Central memory CD4-positive, alpha-beta T cell (primary cell): ENCODE measurements around the gene NRARP.
A peak's percentile ranks its signal among the peaks of the same experiment; 100 is the strongest.

ENCODE experiments used
- DNase-seq: peaks from one replicate; pipeline ENCODE4 v3.0.0; 2022

The NRARP gene

DNA sequence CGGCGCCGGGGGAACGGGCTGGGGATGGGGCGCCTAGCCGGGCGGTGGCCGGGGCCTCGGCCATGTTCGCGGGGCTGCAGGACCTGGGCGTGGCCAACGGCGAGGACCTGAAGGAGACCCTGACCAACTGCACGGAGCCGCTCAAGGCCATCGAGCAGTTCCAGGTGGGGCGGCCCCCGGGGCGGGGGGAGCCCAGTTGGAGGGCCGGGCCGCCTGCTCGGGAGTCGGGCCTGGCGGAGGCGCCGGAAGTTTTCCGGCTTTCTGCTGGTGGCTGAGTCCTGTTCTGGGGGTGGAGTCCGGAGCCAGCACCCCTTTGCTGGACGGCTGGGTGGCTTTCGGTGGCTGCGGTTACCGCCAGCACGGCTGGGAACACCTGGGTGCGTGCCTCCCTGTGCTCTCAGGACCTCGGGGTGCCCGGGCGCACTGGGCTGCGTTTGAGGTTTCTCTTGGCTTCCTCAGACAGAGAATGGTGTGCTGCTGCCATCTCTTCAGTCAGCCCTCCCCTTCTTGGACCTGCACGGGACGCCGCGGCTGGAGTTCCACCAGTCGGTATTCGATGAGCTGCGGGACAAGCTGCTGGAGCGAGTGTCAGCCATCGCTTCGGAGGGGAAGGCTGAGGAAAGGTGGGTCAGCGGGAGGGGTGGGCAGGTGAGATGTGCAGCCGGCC is 46.5 kb downstream of the NRARP start:
- no peak for DNase-seq

DNA sequence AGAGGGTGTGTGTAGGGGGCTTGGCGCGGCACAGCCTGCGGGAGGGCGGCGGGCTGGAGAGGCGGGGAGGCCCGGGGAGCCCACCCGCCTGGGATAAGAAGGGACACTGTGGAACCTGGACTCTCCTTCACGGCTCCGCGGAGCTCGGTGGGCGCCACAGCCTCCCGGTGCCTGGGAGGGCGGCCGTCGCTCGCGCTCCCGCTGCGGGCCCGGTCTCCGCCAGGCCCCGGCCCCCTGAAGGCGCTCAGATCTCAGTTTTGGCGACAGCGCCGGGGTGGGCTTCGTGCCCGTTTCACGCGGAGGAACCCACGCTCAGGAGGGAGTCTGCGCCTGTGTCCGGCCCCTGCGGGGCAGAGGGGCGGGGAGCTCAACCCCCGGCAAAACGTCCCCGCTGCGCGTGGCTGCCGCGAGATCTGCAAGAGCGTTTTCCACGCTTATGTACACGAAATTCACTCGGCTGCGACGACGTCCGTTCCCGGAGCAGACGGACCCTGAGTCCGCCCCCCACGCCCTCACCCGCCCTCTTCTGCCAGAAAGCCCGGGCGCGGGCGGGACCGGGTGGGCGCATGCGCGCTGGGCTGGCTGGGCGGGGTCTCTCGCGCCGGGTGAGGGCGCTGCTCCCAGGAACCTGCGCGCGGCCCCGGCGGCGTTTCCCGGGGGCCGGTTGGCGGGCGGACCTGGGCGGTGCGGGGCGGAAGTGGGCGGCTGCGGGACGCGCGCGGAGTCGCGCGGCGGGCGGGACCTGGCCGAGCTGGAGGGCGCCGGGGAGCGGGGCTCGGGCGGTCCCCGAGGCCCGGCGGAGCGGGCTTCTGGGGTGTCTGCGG is 47.2 kb downstream of the NRARP start, which contains the start of gene NELFB:
TSS of gene NELFB (plus strand) at position 704 of the 824 bp plus-strand sequence.
- DNase-seq: peak; percentile 94

DNA sequence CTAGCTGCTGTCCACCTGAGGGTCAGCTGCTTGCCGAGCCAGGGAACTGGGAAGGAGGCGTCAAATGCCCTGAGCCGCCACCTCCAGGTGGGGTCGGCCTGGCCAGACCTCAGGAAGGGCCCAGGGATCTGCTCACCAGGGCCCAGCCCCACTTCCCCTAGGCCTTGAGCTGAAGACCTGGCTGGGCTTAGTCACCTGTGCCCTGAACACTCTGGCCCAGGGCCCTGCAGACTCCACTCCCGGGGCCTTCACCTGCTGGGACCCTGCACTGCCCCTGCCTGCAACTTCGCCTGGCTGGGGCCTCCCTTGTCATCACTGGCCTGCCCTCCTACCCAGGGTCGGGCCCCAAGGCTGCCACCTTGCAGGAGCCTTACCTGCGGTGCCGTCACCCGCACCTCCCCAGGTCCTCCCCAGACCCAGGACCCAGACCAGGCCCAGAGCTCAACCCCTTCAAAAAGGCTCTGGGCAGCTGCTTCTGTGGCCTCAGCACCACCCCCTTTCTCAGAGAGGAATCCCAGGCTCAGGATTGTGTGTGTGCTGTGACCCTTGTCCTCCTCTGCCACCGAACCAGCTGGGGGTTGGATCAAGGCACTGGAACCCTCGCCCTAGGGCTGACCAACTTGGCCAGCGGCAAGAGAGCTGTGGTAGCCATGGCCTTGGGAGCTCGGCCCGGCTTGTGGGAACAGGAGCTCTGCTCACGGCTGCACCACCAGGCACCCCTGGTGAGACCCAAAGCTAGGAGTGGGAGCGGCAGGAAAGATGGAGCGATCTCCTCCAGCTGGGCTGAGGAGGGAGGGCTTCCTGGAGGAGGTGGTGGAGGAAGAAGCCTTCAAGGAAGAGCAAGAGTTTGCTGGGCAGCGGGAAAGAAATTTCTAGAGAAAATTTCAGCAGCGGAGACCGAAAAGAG is 48.1 kb downstream of the NRARP start:
- DNase-seq: no peak

DNA sequence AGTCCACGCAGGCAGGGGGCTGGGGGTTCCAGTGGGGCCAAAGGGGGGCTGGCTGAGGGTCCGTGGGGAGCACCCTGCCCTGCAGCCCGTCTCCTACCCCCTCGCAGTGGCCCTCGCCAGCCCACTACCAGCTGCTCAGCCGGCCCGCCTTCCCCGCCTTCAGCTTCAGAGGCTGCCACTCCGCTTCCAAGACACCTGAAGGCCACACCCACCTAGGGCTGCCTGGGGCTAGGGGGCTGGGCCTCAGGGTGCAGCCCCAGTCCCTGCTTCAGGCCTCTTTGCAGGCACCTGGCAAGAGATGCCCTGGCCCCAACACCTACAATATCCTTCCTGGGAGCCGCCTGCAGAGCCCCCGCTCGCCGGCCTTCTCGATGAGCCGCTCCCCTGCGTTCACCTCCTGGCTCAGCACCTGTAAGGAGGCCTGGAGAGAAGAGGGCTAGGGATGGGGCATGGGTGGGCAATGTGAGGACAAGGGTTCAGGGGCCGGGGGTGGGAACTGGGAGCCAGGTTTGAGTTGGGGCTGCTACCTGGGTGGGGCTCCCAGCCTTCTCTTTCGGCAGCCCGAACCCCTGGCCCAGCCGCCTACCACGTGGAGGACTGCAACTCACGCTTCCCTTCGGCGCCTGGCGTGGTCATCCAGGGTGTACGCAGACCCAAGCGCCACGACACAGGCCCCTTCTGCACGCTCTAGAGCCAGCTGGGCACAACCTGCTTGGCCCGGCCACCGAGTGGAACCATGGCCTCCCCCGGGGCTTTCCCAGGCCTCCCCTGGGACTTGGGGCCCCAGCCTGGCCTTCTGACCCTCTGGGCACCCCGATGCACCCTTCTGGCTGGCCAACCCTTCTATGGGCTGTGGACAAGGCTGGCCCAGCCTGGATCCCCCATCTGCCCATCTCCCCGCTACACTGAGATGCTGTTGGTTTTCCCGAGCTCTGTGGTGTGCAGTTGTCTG is 49.2 kb downstream of the NRARP start:
- DNase-seq: no peak

DNA sequence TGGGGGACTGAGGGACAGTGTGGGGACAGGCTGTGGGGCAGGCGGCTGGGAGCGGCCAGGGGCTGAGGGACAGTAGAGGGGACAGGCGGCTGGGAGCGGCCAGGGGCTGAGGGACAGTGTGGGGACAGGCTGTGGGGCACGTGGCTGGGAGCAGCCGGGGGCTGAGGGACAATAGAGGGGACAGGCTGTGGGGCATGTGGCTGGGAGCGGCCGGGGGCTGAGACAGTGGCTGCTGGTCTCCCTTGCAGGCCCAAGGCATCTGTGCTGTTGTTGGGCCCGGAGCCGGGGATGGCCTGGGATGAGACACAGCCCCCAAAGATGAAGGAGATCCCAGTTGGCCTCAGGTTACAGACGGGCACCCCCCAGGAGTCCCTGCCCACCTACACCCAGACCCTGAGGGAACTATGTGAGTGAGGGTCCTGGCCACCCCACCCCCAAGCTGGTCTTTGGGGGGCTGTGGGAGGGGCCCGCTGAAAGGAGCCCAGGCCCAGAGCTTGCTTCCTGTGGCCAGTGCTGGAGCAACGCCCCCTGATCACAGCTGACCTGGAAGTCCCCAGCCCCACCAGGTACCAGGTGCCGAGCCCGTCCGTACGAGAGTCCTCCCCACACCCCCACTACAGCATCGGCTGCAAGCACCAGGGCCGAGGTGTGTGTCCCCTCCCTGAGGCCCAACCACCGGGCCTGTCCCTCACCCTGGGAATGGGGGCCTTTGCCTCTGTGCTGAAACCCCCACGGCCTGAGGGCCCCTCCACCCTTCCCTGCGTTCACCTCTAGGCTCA is 50.4 kb downstream of the NRARP start:
- DNase-seq: no peak

DNA sequence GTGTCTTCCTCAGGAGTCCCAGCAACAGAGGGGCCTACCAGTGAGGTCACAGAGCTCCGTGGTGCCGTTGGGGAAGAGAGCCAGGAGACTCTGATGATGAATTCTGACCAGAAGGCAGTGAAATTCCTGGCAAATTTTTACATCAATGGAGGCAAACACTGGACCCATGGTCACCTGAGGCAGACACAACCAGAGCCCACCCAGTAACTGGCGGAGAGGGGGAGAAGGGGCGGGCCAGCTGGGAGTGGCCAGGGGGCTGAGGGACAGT is 50.9 kb downstream of the NRARP start, which contains the start of gene STPG3:
TSS of gene STPG3 (plus strand) at position 93 of the 268 bp plus-strand sequence. CDS start at position 94, 1 bp downstream.
- no peak for DNase-seq

DNA sequence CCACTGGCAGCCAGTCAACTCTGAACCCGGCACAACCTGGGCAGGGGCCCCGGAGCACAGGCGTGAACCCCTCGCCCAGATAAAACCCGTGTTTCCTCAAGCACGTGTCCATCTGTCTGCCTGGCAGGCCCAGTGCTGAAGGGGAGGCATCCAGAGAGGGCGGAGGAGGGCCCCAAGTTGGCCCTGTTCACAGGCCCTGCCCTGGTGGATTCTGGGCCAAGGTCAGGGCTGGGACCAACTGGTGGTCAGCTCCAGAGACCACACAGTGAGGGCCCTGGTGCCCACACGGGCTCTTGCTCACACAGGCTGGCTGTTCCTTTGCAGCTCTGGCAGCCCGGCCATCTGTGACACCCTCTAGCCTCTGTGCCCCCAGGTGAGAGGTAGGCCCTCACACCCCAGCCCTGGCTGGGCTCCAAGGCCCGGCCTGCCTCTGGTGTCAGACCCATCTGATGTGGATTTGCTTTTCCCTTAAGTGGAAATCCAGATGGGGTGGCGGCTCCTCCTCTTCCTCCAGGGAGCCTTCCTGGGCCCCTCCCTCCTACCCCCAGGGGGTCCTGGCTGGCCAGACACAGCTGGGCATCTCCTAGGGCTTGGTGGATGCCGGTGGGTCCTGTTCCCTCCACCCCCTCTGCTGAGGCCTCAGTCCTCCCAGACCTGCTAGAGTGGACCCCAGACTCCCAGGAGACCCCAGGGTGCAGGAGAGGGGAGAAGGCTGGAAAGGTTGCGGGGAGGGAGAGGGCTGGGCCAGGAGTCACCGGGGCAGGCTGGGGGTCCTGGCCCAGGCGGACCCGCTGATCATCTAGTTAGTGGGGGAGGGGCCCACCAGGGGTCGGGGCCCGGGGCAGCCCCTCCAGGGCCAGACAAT is 51.5 kb downstream of the NRARP start:
- DNase-seq: no peak
